HG02588 (cell line): Measurements from ENCODE around the gene RHEB.

Experiments
- ATAC-seq: cut with Tn5 transposase; IDR thresholded peaks from one replicate; pipeline ENCODE4 v1.9.1; 2021; ENCODE audit warnings: mild to moderate bottlenecking, moderate library complexity; ENCODE audit not compliant: unreplicated experiment

The RHEB gene

DNA sequence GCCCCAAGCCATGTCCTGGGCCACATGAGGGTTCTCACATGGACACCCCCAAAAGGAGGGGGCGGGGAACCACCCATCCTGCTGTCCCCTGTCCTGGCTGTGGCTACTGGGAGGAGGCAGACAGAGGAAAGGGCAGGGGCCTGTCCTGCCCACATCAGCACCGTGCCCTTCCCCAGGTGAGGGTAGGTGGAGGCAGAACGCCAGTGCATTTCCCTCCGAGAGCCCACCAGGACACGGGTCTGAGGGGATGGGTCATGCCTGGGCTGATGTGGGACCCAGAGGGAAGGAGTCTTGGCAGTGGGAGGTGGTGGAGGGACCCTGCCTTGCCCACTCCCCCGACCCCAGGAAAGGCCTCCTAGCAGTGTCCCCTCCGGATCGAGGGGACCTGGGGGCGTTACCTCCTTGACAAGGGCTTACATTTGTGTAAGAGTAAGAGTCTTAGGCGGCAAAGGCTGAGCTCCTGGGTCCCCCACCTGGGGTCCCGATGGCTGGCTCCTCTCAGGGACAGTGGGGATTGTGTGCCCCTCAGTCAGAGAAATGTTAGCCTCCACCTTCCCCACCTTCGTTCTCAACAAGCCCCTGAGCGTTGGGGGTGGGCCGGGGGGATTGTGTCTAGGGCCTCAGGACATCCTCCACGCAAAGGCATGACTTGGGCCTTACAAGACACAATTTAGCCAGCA is 85.8 kb downstream of the RHEB start:
- no peak for ATAC-seq

DNA sequence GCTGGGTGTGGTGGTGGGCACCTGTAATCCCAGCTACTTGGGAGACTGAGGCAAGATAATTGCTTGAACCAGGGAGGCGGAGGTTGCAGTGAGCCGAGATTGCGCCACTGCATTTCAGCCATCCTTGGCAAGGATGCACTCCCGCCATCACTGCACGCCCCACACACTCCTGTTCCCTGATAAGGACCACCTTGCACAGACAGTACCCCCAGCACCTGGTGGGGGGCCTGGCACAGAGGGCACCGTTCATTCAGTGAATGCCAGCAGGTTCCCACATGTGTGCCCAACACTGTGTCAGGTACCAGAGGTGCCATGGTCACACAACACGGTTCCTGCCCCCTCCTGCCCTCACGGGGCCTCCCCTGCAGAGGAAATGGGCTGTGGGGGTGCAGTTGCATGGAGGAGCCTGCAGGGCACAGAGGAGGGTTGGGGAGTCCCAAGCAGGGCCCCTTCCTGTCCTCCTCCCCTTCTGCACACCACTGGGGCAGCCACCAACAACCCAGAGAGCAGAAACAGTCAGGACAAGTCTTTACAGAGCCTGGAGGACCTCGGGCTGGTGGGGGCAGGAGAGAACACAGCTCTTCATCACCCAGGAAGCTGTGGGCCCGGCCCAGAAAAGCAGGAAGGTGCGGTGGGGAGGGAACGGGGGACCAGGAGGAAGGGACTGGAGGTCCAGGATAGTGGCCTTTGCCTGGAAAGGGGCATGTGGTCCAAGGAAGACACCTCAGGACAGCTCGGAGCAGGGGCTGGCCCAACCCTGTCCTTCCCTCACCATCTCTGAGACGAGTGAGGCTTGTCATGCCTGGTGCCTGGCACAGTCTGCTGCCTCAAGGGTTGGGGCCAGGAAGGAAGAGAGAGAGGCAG is 86.8 kb downstream of the RHEB start:
- peak; percentile 59 for ATAC-seq

DNA sequence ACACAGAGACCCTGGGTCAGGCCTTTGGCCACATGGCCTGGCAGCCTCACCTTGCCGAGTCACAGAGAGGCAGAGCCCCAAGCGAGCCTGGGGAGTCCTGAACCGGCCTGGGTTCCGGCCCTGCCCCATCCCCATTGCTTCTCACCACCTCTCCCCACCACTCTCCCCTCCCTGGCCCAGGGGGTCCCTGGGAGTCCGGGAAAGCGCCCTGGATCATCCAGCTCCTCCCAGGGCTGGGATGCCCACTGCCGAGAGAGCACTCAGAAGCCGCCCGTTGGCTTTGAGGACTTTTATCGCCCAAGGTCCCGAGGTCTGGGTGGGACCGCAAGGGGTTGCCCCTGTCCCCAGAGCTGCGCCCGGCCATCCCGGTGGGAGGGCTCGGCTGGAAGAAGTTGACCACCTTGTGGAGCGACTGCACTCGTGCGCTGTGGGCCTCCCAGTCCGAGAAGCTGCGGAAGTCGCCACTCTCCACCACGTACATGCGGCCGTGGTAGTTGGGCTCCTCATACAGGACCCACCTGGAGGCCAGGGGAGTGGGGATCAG is 87.9 kb downstream of the RHEB start:
- no peak for ATAC-seq

DNA sequence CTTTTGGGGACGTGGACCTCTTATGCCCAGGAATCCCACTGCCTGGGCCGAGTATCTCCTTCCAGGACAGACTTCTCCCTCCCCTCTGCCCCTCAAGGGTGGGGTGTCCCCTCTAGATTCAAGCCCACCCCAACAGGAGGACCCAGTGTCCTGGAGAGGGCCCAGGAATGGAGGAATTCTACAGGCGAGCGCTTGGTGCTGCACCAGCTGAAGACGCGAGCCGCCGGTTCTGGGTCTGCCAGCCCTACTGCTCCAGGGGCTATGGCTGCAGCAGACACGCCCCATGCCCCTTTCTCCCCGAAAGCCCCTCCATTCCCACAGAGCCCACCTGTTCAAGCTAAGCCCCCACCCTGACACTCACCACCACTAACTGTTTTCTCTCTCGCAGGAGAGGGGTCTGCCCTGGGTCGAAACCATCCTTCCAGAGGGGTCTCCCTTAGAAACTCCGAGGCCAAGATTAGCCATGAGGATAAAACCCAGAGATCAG is 88.4 kb downstream of the RHEB start:
- no peak for ATAC-seq

DNA sequence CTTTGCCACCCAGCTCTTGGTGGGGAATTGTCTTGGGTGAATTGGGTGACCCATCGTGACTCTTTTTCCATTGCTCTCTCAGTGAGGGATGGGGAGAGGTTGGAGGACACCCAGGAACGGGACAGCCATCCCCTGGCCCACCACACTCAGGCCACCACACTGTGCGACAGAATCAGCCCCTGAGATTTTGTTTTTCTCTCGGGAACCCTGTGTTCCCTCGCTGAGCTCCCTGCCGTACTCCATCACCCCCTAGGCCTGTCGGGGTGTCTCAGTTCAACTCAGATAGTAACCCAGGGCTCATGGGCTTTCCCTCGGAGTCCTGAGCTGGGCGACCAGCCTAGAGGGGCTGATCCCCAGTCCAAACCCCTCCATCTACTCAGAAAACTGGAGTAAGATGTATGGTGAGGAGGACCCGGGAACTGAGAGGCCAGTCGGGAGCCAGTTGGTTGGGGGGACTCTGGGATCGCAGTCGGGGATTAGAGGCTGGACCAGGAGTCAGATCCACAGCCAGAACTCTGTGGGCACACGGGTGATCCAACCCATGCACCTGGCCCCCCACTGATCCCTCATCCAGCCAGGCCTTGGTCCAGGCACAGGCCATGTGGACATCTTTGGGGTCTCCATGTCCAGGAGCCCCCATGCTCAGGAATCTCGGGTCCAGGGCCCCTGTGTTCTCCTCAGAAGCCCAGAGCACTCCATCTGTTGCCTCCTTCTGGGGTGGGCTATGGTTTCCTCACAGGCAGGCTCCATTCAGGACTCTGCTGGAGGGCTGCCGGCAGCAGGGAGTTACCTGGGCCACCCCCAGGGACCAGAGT is 89.1 kb downstream of the RHEB start:
- ATAC-seq: no peak

DNA sequence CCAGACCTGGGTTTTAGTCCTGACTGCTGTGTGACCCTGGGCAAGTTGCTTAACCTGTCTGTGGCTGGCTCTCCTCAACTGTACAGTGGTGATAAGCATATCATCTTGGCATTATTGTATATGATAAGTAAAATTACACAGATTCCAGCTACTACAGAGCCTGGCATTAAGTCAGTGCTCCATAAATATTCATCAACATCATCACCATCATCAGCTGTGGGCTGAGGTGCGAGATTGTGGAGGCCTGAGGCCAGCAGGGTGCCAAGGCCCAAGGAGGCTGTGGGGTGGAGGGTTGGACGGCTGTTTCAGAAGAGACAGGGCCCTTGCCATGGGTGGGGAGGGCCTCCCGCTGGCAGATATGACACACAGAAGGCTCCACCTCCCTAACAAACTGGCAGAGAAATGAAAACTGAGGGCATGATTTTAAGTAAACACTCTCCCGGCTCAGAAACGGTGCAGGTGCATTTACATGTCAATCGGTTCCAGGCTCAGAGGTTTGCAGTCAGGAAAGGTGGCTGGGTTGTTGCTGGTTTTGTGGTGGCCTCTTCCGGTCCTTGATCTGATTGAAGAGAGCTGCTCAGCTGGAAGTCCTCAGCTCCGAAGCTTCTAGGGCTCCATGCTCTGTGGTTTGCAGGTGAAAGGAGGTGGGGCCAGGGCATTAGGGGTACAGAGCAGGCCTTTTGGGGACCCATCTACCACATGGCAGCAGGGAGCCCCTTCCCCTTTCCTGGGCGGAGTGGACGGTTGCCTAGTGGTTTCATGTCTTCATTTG is 89.9 kb downstream of the RHEB start:
- peak; percentile 56 for ATAC-seq

DNA sequence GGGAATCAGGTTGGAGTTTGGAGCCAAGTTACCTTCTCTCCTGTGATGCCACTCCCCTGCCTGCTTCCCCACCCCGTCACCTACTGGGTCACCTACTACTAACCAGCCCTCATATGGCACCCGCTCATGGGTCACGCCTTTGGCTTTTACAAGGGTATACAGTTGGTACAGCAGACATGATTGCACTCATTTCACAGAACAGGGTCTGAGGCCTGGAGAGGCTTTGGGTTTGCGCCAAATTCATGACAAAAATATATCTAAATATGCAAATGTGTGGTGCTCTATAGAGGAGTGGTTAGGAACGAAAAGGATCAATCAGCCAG is 90.5 kb downstream of the RHEB start:
- no peak for ATAC-seq

DNA sequence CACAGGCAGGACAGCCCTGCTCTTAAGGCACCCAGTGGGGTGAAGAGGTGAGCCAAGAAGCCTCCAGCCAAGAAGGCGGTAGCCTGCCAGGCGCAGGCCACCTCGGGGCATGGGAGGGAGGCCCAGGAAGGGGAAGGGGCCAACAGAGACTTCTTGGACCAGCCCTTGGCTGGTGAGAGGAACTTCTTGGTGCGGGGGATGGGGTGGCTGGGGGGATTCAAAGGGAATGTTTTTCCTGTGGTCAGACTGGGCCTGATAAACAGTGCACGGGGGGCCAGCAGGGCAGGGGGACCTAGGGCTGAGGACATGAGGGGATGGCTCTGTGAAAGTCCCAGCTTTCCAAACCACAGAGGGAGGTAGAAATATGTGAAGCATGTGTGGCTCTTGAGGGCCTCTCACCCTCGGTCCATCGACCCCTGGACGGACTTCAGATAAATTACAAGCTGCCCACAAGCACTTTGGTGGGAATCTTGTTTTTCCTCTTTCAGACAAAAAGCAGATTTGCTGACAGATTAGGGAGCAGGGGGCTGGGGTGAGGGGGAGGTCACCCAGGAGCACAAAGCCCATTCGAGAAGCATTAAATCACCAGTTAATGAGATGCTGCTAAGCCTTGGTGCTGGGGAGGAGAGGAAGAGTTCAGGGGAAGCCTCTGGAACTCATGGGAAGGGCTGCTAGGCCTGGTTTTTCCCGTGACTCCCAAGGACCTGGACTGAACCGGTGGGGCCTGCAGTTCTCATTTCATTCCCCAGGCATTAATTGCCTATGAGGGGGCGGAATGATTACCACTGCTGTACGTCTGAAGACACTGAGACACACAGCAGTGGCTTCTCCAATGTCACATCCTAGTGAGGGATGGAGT is 91.1 kb downstream of the RHEB start:
- no peak for ATAC-seq

DNA sequence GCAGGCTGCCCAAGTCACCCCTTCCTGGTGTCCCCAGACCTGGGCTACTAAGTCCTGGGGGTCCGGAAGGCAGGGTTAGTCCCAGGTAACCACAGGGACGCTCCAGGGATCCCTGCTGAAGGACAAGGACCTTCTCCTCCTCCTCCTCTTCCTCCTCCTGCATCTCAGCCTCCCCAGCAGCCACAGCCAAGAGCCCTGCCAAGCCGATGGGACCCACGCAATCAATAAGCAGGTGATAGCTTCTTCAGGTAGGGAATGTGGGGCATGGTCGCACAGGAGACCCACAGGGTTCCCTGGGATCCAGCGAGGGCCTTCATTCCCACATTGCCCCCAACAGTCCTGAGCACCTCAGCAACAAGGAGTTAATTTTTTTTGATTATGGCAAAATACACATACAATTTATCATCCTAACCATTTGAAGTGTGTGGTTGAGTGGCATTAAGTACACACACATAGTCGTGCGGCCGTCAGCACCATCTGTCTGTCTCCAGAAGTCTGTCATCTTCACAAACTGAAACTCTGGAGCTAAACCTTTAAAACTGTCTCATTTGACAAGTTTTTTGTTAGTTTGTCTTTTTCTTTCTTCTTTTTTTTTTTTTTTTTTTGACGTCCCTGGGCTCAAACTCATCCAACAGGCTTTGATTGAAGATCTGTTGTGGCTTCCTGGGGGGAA is 91.9 kb downstream of the RHEB start:
- no peak for ATAC-seq

DNA sequence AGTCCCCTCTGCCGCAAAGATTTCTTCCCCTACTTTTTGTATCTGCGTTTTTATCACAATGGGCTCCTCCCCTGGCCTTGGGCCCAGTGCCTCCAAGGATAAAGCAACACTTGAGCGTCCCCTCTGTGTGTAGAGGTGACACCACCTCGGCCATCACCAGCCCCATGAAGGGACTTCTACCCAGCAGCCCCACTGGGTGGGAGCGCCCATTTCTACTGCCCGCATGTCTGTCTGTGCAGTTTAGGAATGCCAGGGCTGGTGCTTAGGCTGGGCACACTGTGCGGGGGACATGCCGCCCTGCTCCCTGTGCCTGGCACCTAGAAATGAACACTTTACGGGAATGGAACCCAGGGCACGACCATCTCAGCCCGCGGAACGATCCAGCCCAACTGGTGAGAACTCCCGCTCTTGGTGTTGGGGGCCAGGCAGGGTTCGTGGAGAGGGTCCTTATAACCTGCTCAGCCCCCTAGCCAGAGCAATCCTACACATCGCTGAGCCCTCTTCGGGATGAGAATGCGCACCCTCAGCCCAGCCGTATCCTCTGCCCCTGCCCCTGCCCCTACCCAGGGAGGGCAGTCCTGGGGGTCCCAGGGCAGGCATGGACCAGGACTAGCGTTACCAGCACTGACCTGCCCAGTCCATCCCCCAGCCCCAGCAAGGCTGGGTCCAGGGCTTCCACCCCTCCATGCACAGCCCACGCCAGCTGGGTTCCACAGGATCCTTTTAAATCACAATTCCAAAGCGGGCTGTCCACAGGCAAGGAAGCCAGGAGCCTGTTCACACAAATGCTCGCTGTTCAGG is 92.6 kb downstream of the RHEB start:
- no peak for ATAC-seq

DNA sequence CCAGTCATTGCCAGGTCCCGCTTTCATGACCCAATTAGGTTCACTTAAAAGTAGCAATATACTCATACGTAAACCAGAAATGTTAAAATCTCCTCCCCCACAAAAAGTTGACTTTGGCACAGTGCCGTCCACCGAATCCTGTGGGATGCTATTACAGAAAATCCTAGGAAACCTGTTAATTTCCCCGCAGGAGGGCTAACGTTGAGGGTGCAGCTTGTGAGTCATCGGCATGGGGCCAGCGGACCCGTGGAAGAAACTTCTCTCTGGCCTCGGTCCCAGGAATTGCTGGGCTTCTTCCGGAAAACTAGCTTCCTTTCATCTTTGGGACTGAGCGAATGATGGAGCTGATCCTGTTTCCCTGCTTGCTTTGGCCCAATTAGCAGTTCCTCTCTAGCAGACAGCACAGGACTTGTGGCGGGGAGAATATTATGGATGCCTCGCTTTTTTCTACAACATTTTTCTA is 93.2 kb downstream of the RHEB start:
- no peak for ATAC-seq

DNA sequence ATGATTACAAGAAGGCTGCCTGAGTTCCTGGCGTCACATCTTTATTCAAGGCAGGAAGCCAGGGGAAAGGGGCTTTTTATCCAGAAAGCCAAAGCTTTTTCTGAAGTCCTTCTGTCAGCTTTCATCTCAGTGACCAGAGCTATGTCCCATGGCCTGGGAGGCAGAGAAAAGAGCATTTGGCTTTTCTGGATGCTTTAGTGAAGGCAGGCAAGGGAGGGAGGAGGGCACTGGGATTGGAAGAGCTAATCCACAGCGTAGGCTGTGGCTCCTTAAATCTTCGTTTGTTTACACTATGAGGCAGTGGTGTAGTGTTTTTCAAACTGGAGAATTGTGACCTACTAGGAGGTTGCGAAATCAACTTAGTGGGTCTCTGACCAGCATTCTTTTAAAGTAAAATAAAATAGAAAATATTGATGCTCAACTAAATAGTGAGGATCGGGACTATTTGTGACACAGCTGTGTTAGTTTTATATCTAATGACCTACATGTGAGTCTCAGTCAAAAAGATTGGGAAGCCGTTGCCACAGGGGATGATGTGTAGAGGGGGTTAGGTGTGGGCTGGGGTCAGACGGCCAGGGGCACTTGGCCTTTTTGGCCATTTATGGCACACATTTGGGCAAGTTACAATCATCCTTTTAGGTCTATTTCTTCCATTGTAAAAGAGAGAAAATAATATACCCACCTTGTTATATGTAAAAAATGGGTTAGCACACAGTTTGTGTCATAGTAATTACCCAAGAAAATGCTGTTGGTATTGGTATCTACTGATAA is 93.8 kb downstream of the RHEB start:
- ATAC-seq: no peak

DNA sequence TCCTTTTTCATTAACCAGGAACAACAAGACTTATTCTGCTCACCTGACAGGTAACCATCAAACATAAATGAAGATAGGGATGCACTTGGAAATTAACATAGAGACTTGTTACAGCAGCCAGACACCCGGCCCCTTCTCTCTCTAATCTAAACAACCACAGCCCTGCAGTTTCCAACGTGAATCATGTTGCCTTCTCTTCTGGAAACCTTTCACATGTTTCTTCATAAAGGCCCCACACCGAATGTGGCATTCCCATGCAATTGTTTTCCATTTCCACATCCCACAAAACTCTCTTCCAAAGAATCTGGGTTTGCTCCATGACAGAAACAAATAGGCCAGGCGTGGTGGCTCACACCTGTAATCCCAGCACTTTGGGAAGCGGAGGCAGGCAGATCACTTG is 94.9 kb downstream of the RHEB start:
- no peak for ATAC-seq

DNA sequence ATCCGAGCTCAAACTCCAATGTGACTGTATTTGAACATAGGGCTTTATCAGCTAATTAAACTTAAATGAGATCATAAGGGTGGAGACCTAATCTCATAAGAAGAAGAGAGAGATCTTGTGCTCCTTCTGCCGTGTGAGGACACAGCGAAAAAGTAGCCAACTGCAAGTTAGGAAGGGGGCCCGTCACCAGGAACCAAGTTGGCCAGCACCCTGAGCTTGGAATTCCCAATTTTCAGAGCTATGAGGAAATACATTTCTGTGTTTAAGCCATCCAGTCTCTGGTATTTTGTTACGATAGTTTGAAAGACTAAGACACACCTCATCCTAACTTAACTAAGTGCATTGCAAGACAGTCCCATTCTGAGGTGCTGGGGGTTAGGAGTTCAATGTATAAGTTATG is 95.8 kb downstream of the RHEB start:
- no peak for ATAC-seq

DNA sequence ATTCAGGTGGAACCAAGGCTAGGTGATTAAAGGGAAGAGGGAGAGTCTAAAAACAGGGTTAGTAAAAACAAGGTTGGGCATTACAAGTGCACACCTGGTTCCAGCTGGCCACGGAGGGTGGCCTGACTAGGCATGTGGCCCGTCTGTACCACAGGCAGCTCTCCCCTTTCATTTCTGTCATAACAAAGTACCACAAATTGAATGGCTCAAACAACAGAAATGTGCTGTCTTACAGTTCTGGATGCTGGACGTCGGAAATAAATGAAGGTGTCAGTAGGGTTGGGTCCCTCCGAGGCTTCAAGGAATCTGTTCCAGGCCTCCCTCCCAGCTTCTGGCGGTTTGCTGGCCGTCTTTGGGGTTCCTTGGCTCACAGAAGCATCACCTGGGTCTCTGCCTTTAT is 96.5 kb downstream of the RHEB start:
- no peak for ATAC-seq

DNA sequence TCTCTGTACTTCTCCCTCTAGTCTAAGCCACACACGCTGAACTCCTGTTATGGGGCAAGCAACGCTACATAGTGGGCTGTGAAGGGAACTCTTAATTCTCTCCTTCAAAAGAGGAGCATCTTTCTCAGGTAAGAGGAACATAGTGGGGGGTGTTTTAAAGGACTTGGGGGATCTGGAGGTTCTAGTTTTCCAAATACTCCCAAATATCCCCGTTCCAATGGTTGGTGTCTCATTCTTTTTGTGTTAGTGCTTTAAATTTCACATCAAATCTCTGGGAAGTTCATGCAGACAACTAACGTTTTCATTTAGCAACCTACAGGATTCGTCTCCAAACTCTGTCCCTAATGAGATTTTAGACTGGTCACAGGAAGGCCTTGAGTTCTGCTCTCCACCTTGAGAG is 97.5 kb downstream of the RHEB start:
- no peak for ATAC-seq

DNA sequence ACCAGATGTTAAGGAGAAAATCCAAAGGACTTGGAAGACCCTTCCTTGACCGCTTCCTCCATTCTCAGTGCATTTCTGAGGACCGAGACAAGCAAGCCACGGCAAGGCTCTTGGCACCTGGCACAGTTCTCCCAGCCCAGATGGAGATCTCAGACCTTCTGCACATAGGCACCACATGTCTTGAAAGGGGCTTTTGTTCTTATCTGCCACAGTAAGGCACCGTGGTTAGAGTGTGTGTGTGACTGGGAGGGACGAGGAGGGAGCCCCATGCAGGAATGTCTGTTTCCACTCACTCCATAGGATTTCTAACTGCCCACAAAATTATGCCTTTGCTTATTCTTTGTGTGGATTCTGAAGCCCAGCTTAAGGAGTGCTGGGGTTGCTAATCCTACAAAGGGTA is 99.6 kb downstream of the RHEB start:
- no peak for ATAC-seq

DNA sequence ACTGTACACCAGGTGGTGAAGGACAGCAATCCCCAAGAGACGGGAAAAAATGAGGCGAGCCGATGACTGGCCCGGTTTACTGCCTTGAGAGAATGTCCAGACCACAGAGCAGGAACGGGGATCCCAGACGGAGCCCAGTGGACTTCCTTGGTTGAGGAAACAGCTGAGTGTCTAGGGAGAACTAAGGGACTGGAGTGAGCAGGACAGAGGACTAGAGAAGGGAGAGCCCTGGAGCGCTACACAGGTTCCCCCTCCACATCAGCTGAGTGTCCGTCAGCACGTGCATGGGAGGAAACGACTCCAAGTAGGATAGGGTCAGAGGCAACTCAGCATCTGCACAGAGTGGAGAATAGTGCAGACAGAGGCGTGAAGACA is 102.8 kb downstream of the RHEB start:
- no peak for ATAC-seq
